GM12874 (cell line): Measurements from ENCODE around the gene SORCS1.

ENCODE experiments used
- CTCF ChIP-seq: IDR thresholded peaks from 2 replicates; pipeline ENCODE4 v1.5.1; 2011; ENCODE audit warnings: low read depth, mild to moderate bottlenecking, control low read depth, low read length, moderate library complexity; ENCODE audit not compliant: insufficient read depth

SORCS1 gene

GRCh38 chr10:107163881-107164861, at the start of gene SORCS1:
Gene SORCS1, minus strand, starts transcription at chr10:107164706.
- TF ChIP-seq CTCF, result no peak

GRCh38 chr10:107214261-107214660, 49.8 kb upstream of the SORCS1 start:
- TF ChIP-seq CTCF, result no peak

- TF ChIP-seq CTCF, result no peak
Measured at GRCh38 chr10:107213861-107214260, 49.4 kb upstream of the SORCS1 start.

GRCh38 chr10:107206833-107207232, 42.3 kb upstream of the SORCS1 start:
- no peak for TF ChIP-seq CTCF

GRCh38 chr10:107169516-107169915, 5.0 kb upstream of the SORCS1 start:
- no peak for TF ChIP-seq CTCF

- TF ChIP-seq CTCF, result no peak
Measured at GRCh38 chr10:107168738-107169137, 4.2 kb upstream of the SORCS1 start.

- no peak for TF ChIP-seq CTCF
Measured at GRCh38 chr10:107166403-107166802, 1.9 kb upstream of the SORCS1 start.
